GM12878 (cell line): ENCODE data around the gene CCNJL. TPM values are rescaled to one million over a fixed set of nuclear protein-coding genes. Genes with fewer than 3 reads are reported as not detected.

ENCODE experiments used
- ATAC-seq: fragments of 200-7000 bp; cut with Tn5 transposase; 3 replicates; pipeline ENCODE4 v1.9.1; 2020; ENCODE audit warnings: mild to moderate bottlenecking, moderate library complexity
- BruUV-seq: library from RNA; stranded (reverse); fragments of 400-500 nt; replicated peaks from 2 replicates; lab custom pipeline; 2021; lab: Mats Ljungman, UMichigan
- CTCF ChIA-PET: fragments of 300-600 bp; sonication (Branson Sonifier 250); formaldehyde crosslinking; extraction: SDS; loops from one replicate; lab custom pipeline; 2021; ENCODE audit warnings: inconsistent platforms; lab: Yijun Ruan, JAX
- POLR2A ChIA-PET: fragments of 350-600 bp; formaldehyde crosslinking; extraction: SDS; loops from one replicate; lab custom pipeline; 2021; ENCODE audit warnings: inconsistent platforms; lab: Charles Lee
- RAD21 ChIA-PET: fragments of 300-600 bp; sonication (Branson Sonifier 250); formaldehyde crosslinking; loops from one replicate; lab custom pipeline; 2023; ENCODE audit warnings: antibody characterized with exemption; ENCODE audit not compliant: unreplicated experiment; lab: Charles Lee
- SMC1A ChIA-PET: fragments of 300-600 bp; sonication (Branson Sonifier 250); formaldehyde crosslinking; loops from one replicate; lab custom pipeline; 2023; ENCODE audit not compliant: unreplicated experiment, uncharacterized antibody; lab: Charles Lee
- DNase-seq: peaks from one replicate; pipeline ENCODE4 v3.0.0-alpha.2; 2011; ENCODE audit warnings: low read depth, low spot score
- FAIRE-seq: peaks from 3 replicates; lab custom pipeline; 2011; peaks lifted over from hg19 to GRCh38; lab: Jason Lieb, UNC
- H2AFZ ChIP-seq: 2 replicates; pipeline ENCODE4 v1.6.0; 2011; ENCODE audit warnings: low read depth, low read length, control low read depth; ENCODE audit not compliant: control insufficient read depth
- H3K27ac ChIP-seq: 2 replicates; pipeline ENCODE4 v1.5.1; 2011; ENCODE audit warnings: control low read depth; ENCODE audit not compliant: control insufficient read depth, insufficient read depth
- H3K27me3 ChIP-seq, 2 experiments: replicated peaks in 1 of 2; 2 replicates each; pipeline versions ENCODE4 v1.6.0 to v1.6.1; 2011; ENCODE audit warnings: low read length in 1 of 2; ENCODE audit not compliant: control insufficient read depth in 2 of 2, insufficient read depth in 2 of 2
- H3K36me3 ChIP-seq, 2 experiments: 2 replicates each; pipeline ENCODE4 v1.5.1; 2011; ENCODE audit warnings: low read length in 1 of 2; ENCODE audit not compliant: control insufficient read depth in 2 of 2, insufficient read depth in 2 of 2
- H3K4me1 ChIP-seq: 2 replicates; pipeline ENCODE4 v1.6.1; 2011; ENCODE audit warnings: mild to moderate bottlenecking, low read length, moderate library complexity, mixed read lengths; ENCODE audit not compliant: control insufficient read depth, insufficient read depth
- H3K4me2 ChIP-seq: 2 replicates; pipeline ENCODE4 v1.6.0; 2011; ENCODE audit warnings: control low read depth; ENCODE audit not compliant: control insufficient read depth, insufficient read depth
- H3K4me3 ChIP-seq: fragments of 200-600 bp; sonication (generic); 2 replicates; pipeline ENCODE4 v1.5.1; 2016
- H3K79me2 ChIP-seq: 2 replicates; pipeline ENCODE4 v1.6.0; 2011; ENCODE audit warnings: low read length; ENCODE audit not compliant: control insufficient read depth, insufficient read depth
- H3K9ac ChIP-seq: 2 replicates; pipeline ENCODE4 v1.8.0; 2011; ENCODE audit warnings: low read length, control low read depth, mixed read lengths; ENCODE audit not compliant: control insufficient read depth, insufficient read depth
- H3K9me3 ChIP-seq: replicated peaks from 3 replicates; pipeline ENCODE4 v1.5.1; 2011; ENCODE audit warnings: mild to moderate bottlenecking, low read length; ENCODE audit not compliant: control insufficient read depth, insufficient read depth
- H4K20me1 ChIP-seq: 2 replicates; pipeline ENCODE4 v1.6.0; 2011; ENCODE audit not compliant: control insufficient read depth, insufficient read depth
- ATF2 ChIP-seq: IDR thresholded peaks from 2 replicates; pipeline ENCODE4 v1.6.1; 2012; ENCODE audit warnings: low read length, inconsistent platforms
- BCL3 ChIP-seq: IDR thresholded peaks from 2 replicates; pipeline ENCODE4 v1.6.1; 2011; ENCODE audit warnings: borderline replicate concordance, low read depth, mild to moderate bottlenecking, moderate library complexity, low read length; ENCODE audit not compliant: insufficient read depth, poor library complexity, severe bottlenecking
- BRCA1 ChIP-seq: IDR thresholded peaks from 2 replicates; pipeline ENCODE4 v1.6.1; 2011; ENCODE audit warnings: low read depth, low read length, improper control_type of control experiment
- CBX5 ChIP-seq: sonication (generic); IDR thresholded peaks from 2 replicates; pipeline ENCODE4 v1.6.1; 2016; ENCODE audit warnings: low read depth, moderate library complexity, mild to moderate bottlenecking, inconsistent platforms
- GABPA ChIP-seq: IDR thresholded peaks from 2 replicates; pipeline ENCODE4 v1.6.1; 2014; ENCODE audit warnings: antibody characterized with exemption, low read depth, mild to moderate bottlenecking, inconsistent platforms
- IKZF1 ChIP-seq: fragments of 450-650 bp; conservative IDR thresholded peaks from 2 replicates; pipeline ENCODE4 v1.6.1; 2017; ENCODE audit warnings: antibody characterized with exemption, mild to moderate bottlenecking
- KLF5 ChIP-seq: fragments of 450-650 bp; IDR thresholded peaks from 2 replicates; pipeline ENCODE4 v1.6.1; 2014; ENCODE audit warnings: mild to moderate bottlenecking; ENCODE audit not compliant: partially characterized antibody
- MXI1 ChIP-seq: fragments of 150-350 bp; IDR thresholded peaks from 2 replicates; pipeline ENCODE4 v1.6.1; 2011; ENCODE audit warnings: low read depth, mild to moderate bottlenecking, inconsistent platforms, low read length, improper control_type of control experiment
- MYB ChIP-seq: fragments of 150-350 bp; IDR thresholded peaks from 2 replicates; pipeline ENCODE4 v1.6.1; 2014; ENCODE audit warnings: mild to moderate bottlenecking, low read depth, low read length, borderline replicate concordance
- SKIL ChIP-seq: fragments of 450-650 bp; IDR thresholded peaks from 2 replicates; pipeline ENCODE4 v1.6.1; 2017; ENCODE audit warnings: mild to moderate bottlenecking, low read depth, inconsistent platforms; ENCODE audit not compliant: poor library complexity, severe bottlenecking
- SMAD1 ChIP-seq: fragments of 450-650 bp; IDR thresholded peaks from 2 replicates; pipeline ENCODE4 v1.6.1; 2018; ENCODE audit warnings: mild to moderate bottlenecking, low read depth; ENCODE audit not compliant: partially characterized antibody
- TAF1 ChIP-seq: IDR thresholded peaks from 2 replicates; pipeline ENCODE4 v1.6.1; 2011; ENCODE audit warnings: mild to moderate bottlenecking, low read depth, low read length, borderline replicate concordance
- WGBS: methylation state at CpG from one replicate; pipeline ENCODE4 v1.1.6; 2016; ENCODE audit warnings: low lambda C conversion rate; ENCODE audit not compliant: insufficient replicate concordance, insufficient coverage; ENCODE audit errors: missing lambda C conversion rate; 5-methylcytosine and 5-hydroxymethylcytosine counted together
- in situ Hi-C: fragments of 300-500 bp; cut with MboI; formaldehyde crosslinking; loops from 9 replicates; pipeline ENCODE4 v1.14.3; 2018; ENCODE audit warnings: mixed read lengths
- intact Hi-C: fragments of 100-400 bp; cut with micrococcal nuclease; formaldehyde crosslinking; loops from one replicate; pipeline ENCODE4 v1.14.2; 2022; ENCODE audit not compliant: unreplicated experiment
- polyA plus RNA-seq, 11 experiments: library from polyadenylated mRNA; depleted of rRNA in 4 of 11; unstranded in 6 of 11; stranded (reverse) in 5 of 11; fragments of >200 nt; fragmentation: Nextera tagmentation in 4 of 11; fragmentation: Illumina TruSeq in 1 of 11; extraction: Ambion mirVana in 4 of 11; extraction: Trizol in 1 of 11; gene quantifications; 1 replicate in 1 of 11; 2 replicates in 10 of 11; pipeline versions ENCODE4 v1.2.1 to v1.2.3, GENCODE V29; 2011 to 2016; ENCODE audit warnings: inconsistent platforms in 2 of 11, missing spikeins in 2 of 11, low read depth in 1 of 11
- total RNA-seq, 4 experiments: library from RNA; depleted of rRNA in 3 of 4; stranded (reverse); fragments of >200 nt in 3 of 4; fragmentation: Illumina TruSeq in 1 of 4; extraction: Trizol in 1 of 4; gene quantifications; 2 replicates each; pipeline versions ENCODE4 v1.2.1 to v1.2.3, GENCODE V29; 2013 to 2021

The CCNJL gene
- total and polyA plus RNA-seq, 10 of the 15 experiments (the other 5 are each of a cell fraction or from before 2014, with no cell fraction given), result 0.09 to 0.20 (median 0.10) TPM; not detected in 7

- Histone ChIP-seq H3K4me3 (no peak overlapping the region), H3K36me3 (no peaks in the 10 kb centered on the region), H3K4me1 (peaks cover 11% of the 10 kb centered on the region), H3K27me3 (no peaks in the 10 kb centered on the region), H3K79me2 (no peaks in the 10 kb centered on the region), H3K4me2 (peak overlapping the region; percentile 33; the same call in 1 of the 2 replicates), H3K27ac (no peak overlapping the region), H4K20me1 (no peaks in the 10 kb centered on the region), H3K9ac (no peak overlapping the region; the same call in 1 of the 2 replicates), H2AFZ (peak overlapping the region; percentile 39; the same call in 1 of the 2 replicates), H3K9me3 (no peaks in the 10 kb centered on the region)
- POLR2A ChIA-PET, result no interaction called here
- DNase-seq (no peak), FAIRE-seq (no peak), ATAC-seq (peak; percentile 63)
- 33% methylated on average over 5 of the region's 5 CpGs for WGBS
- SMC1A ChIA-PET, result no interaction called here
- CTCF ChIA-PET, result interaction anchor here (0.7 to 1.2 kb wide), 2 partner anchors 10 to 240 kb away, joined by 3 read pairs; no protein-coding TSS in a partner anchor
- RAD21 ChIA-PET, result interaction anchor here (0.8 kb wide), 1 partner anchor 54 kb away, joined by 3 read pairs; no protein-coding TSS in a partner anchor
- BruUV-seq, result no TSS peak
- no peak for TF ChIP-seq SMAD1
- no peak for TF ChIP-seq IKZF1
- intact Hi-C loops, result no loop called here
- in situ Hi-C loops, result no loop called here
These were observed 37.9 kb downstream of the CCNJL start for GRCh38 chr5:160274483-160274931.

- H3K79me2 ChIP-seq, result no peaks in the 10 kb centered on the region
- intact Hi-C loops (no loop called here), in situ Hi-C loops (no loop called here)
- H3K36me3 ChIP-seq, result no peaks in the 10 kb centered on the region
- H2AFZ ChIP-seq, result no peak overlapping the region
- no peaks in the 10 kb centered on the region for H4K20me1 ChIP-seq
- ChIA-PET POLR2A (no interaction called here), SMC1A (interaction anchor here (1.3 kb wide), 1 partner anchor 11 kb away, joined by 4 read pairs; no protein-coding TSS in a partner anchor), RAD21 (interaction anchor here (2.1 kb wide), 1 partner anchor 41 kb away, joined by 5 read pairs; no protein-coding TSS in a partner anchor), CTCF (interaction anchor here (1.3 to 1.5 kb wide), 2 partner anchors 14 to 22 kb away, joined by 3 to 4 read pairs; no protein-coding TSS in a partner anchor)
- H3K4me2 ChIP-seq, result no peak overlapping the region
- peaks cover 11% of the 10 kb centered on the region for H3K4me1 ChIP-seq
- no TSS peak for BruUV-seq
- ATAC-seq, result no peak
- no peak for FAIRE-seq
- 100% methylated on average over 2 of the region's 2 CpGs for WGBS
- H3K27ac ChIP-seq, result no peak overlapping the region
- no peak overlapping the region for H3K9ac ChIP-seq
- DNase-seq, result no peak
- H3K9me3 ChIP-seq, result no peaks in the 10 kb centered on the region
- H3K27me3 ChIP-seq, result no peaks in the 10 kb centered on the region
- H3K4me3 ChIP-seq, result no peak overlapping the region
- TF ChIP-seq SKIL, result no peak
- no peak for TF ChIP-seq CBX5
- TF ChIP-seq TAF1, result no peak
- TF ChIP-seq BCL3, result no peak
- no peak for TF ChIP-seq ATF2
- no peak for TF ChIP-seq MYB
- no peak for TF ChIP-seq KLF5
- no peak for TF ChIP-seq GABPA
- no peak for TF ChIP-seq MXI1
- no peak for TF ChIP-seq BRCA1
These were observed 39.5 kb downstream of the CCNJL start for GRCh38 chr5:160272889-160273288.
